Suppressor macrophage treated with lipopolysaccharide for 4 hours (primary cell): ENCODE results near the gene MRGPRD.
"Not testable (repeated sequence)": the region's sequence is repeated elsewhere in the genome, so short reads cannot be mapped to it uniquely, and the experiment has no call there.

Experiments
- DNase-seq: peaks from one replicate; pipeline ENCODE4 v3.0.0-alpha.2; 2020

Gene MRGPRD

GRCh38 chr11:68992743-68993255 is 12.0 kb upstream of the MRGPRD start:
- no peak for DNase-seq

GRCh38 chr11:68990995-68991780 is 10.4 kb upstream of the MRGPRD start:
- DNase-seq: no peak

- DNase-seq: no peak
Observed at GRCh38 chr11:68989936-68990606, 9.3 kb upstream of the MRGPRD start.

GRCh38 chr11:68988491-68988890 is 7.7 kb upstream of the MRGPRD start:
- no peak for DNase-seq

- DNase-seq: no peak
Observed at GRCh38 chr11:68987211-68987610, 6.4 kb upstream of the MRGPRD start.

- no peak for DNase-seq
Observed at GRCh38 chr11:68983801-68984200, 3.0 kb upstream of the MRGPRD start.

- DNase-seq: no peak
Observed at GRCh38 chr11:68982134-68982533, 1.3 kb upstream of the MRGPRD start.

GRCh38 chr11:68979931-68980775 is 633 bp downstream of the MRGPRD start:
- DNase-seq: no peak

GRCh38 chr11:68978931-68979594 is 1.7 kb downstream of the MRGPRD start:
- DNase-seq: no peak

- DNase-seq: no peak
Observed at GRCh38 chr11:68978626-68978930, 2.2 kb downstream of the MRGPRD start.

GRCh38 chr11:68977781-68978625 is 2.8 kb downstream of the MRGPRD start:
- DNase-seq: no peak

GRCh38 chr11:68976563-68976962 is 4.2 kb downstream of the MRGPRD start:
- no peak for DNase-seq

- DNase-seq: no peak
Observed at GRCh38 chr11:68976095-68976494, 4.7 kb downstream of the MRGPRD start.

- DNase-seq: peak; percentile 31
Observed at GRCh38 chr11:68974421-68975194, 6.2 kb downstream of the MRGPRD start.

GRCh38 chr11:68973706-68974105 is 7.1 kb downstream of the MRGPRD start:
- not testable (repeated sequence) for DNase-seq

GRCh38 chr11:68973219-68973618 is 7.6 kb downstream of the MRGPRD start:
- no peak for DNase-seq

- DNase-seq: no peak
Observed at GRCh38 chr11:68970921-68971636, 9.7 kb downstream of the MRGPRD start.

- no peak for DNase-seq
Observed at GRCh38 chr11:68969386-68969785, 11.4 kb downstream of the MRGPRD start.

GRCh38 chr11:68968306-68969250 is 12.2 kb downstream of the MRGPRD start:
- DNase-seq: no peak
